HL-60/S4 (cell line): Measurements from ENCODE around the gene APOB.

Experiments used
- in situ Hi-C: fragments of 300-500 bp; cut with MboI; formaldehyde crosslinking; loops from 2 replicates; pipeline ENCODE4 v1.14.3; 2022; ENCODE audit warnings: low sequenced_read_pairs

Gene APOB

GRCh38 chr2:20955277-20956026 is 88.4 kb downstream of the APOB start:
- in situ Hi-C loops: loop anchor here (25.0 kb wide), 1 partner anchor 293 kb away; the partner anchor contains the start of genes GDF7 and HS1BP3

- in situ Hi-C loops: loop anchor here (25.0 kb wide), 1 partner anchor 291 kb away; the partner anchor contains the start of genes GDF7 and HS1BP3
Observed at GRCh38 chr2:20953146-20953824, 90.6 kb downstream of the APOB start.
